Right lobe of liver (tissue), 4 donors: ENCODE measurements around the gene KRT85.

Experiments
- POLR2A ChIP-seq: fragments of 450-650 bp; IDR thresholded peaks from one replicate; pipeline ENCODE4 v1.6.1; 2017; ENCODE audit warnings: antibody characterized with exemption, mild to moderate bottlenecking
- TF ChIP-seq, protein P1 (sequence below), 4 donors: fragments of 200-600 bp in 3 of 4; fragments of 450-650 bp in 1 of 4; IDR thresholded peaks; one replicate each; pipeline versions ENCODE4 v1.5.1 to v1.8.0; 2016 to 2022; ENCODE audit warnings: antibody characterized with exemption in 4 of 4, mild to moderate bottlenecking in 2 of 4
- donor health status: DM: no; HTN: no; CAD: no.
- donor health status: DM: no; HTN: no; CAD: no.
- donor health status: DM: no; HTN: yes; CAD: no.

GRCh38 chr12:52350021-52350620, 17.2 kb downstream of the KRT85 start:
- TF ChIP-seq, protein P1, sequence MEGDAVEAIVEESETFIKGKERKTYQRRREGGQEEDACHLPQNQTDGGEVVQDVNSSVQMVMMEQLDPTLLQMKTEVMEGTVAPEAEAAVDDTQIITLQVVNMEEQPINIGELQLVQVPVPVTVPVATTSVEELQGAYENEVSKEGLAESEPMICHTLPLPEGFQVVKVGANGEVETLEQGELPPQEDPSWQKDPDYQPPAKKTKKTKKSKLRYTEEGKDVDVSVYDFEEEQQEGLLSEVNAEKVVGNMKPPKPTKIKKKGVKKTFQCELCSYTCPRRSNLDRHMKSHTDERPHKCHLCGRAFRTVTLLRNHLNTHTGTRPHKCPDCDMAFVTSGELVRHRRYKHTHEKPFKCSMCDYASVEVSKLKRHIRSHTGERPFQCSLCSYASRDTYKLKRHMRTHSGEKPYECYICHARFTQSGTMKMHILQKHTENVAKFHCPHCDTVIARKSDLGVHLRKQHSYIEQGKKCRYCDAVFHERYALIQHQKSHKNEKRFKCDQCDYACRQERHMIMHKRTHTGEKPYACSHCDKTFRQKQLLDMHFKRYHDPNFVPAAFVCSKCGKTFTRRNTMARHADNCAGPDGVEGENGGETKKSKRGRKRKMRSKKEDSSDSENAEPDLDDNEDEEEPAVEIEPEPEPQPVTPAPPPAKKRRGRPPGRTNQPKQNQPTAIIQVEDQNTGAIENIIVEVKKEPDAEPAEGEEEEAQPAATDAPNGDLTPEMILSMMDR (IDR thresholded peaks at IDR 0.05) = no peak
- TF ChIP-seq POLR2A = no peak
